SK-N-MC (cell line): ENCODE data around the gene LTBP1.

Source experiments
- DNase-seq: peaks from one replicate; pipeline ENCODE4 v3.0.0-alpha.2; 2011; ENCODE audit warnings: low read depth, low spot score
- H3K27ac ChIP-seq: fragments of 200-600 bp; sonication (generic); 2 replicates; pipeline ENCODE4 v1.5.1; 2016; ENCODE audit warnings: mixed run types
- H3K36me3 ChIP-seq: fragments of 200-600 bp; sonication (generic); 2 replicates; pipeline ENCODE4 v1.6.1; 2017; ENCODE audit warnings: antibody characterized with exemption, low read length, mixed read lengths; ENCODE audit not compliant: insufficient read depth
- H3K4me3 ChIP-seq: fragments of 200-600 bp; sonication (generic); 2 replicates; pipeline ENCODE4 v1.5.1; 2016
- H3K9ac ChIP-seq: fragments of 200-600 bp; sonication (generic); 2 replicates; pipeline ENCODE4 v1.8.0; 2017; ENCODE audit warnings: mixed run types, mixed read lengths; ENCODE audit not compliant: insufficient read length
- H3K9me3 ChIP-seq: fragments of 200-600 bp; sonication (generic); 2 replicates; pipeline ENCODE4 v1.6.1; 2017; ENCODE audit warnings: low read depth, mild to moderate bottlenecking, antibody characterized with exemption, low read length, moderate library complexity, mixed read lengths
- EZH2 ChIP-seq: fragments of 200-600 bp; sonication (generic); IDR thresholded peaks from one replicate; pipeline ENCODE4 v1.6.1; 2017; ENCODE audit warnings: antibody characterized with exemption
- FOXP2 ChIP-seq: optimal IDR thresholded peaks from 2 replicates; pipeline ENCODE3; 2011; ENCODE audit warnings: mild to moderate bottlenecking, moderate library complexity; ENCODE audit not compliant: insufficient read depth; ENCODE audit errors: extremely low read length, control extremely low read depth
- POLR2AphosphoS5 ChIP-seq: IDR thresholded peaks from 2 replicates; pipeline ENCODE4 v1.6.1; 2012; ENCODE audit warnings: mild to moderate bottlenecking, low read depth, low read length, borderline replicate concordance

The LTBP1 gene

GRCh38 chr2:33137331-33137730 lies 190.6 kb downstream of the LTBP1 start:
- Histone ChIP-seq H3K9ac (no peak overlapping the region), H3K9me3 (no peaks in the 10 kb centered on the region), H3K27ac (no peak overlapping the region), H3K36me3 (no peaks in the 10 kb centered on the region), H3K4me3 (no peak overlapping the region)
- no peak for DNase-seq
- no peak for TF ChIP-seq POLR2AphosphoS5

GRCh38 chr2:33139949-33140348 lies 193.2 kb downstream of the LTBP1 start:
- TF ChIP-seq EZH2 = no peak
- TF ChIP-seq POLR2AphosphoS5 = no peak
- no peak for TF ChIP-seq FOXP2
- no peak overlapping the region for H3K4me3 ChIP-seq
- H3K36me3 ChIP-seq = no peaks in the 10 kb centered on the region
- H3K9ac ChIP-seq = no peak overlapping the region
- no peak overlapping the region for H3K27ac ChIP-seq
- DNase-seq = no peak
- H3K9me3 ChIP-seq = no peaks in the 10 kb centered on the region

- TF ChIP-seq FOXP2 = no peak
- no peak for TF ChIP-seq EZH2
- no peak for TF ChIP-seq POLR2AphosphoS5
- H3K27ac ChIP-seq = no peak overlapping the region
Observed at GRCh38 chr2:33141476-33141875, 194.7 kb downstream of the LTBP1 start.

GRCh38 chr2:33142810-33143209 lies 196.1 kb downstream of the LTBP1 start:
- TF ChIP-seq FOXP2 (no peak), POLR2AphosphoS5 (no peak), EZH2 (no peak)

More at GRCh38 chr2:33141476-33141875, 194.7 kb downstream of the LTBP1 start:
- H3K4me3 ChIP-seq = no peak overlapping the region
- H3K36me3 ChIP-seq = no peaks in the 10 kb centered on the region
- no peak for DNase-seq
- no peaks in the 10 kb centered on the region for H3K9me3 ChIP-seq
- H3K9ac ChIP-seq = no peak overlapping the region

GRCh38 chr2:33144243-33144642 lies 197.5 kb downstream of the LTBP1 start:
- no peak overlapping the region for H3K27ac ChIP-seq
- no peak overlapping the region for H3K4me3 ChIP-seq
- no peak for DNase-seq
- no peak overlapping the region for H3K9ac ChIP-seq
- TF ChIP-seq FOXP2 (no peak), POLR2AphosphoS5 (no peak), EZH2 (no peak)
- H3K9me3 ChIP-seq = no peaks in the 10 kb centered on the region
- H3K36me3 ChIP-seq = no peaks in the 10 kb centered on the region

More at GRCh38 chr2:33142810-33143209, 196.1 kb downstream of the LTBP1 start:
- H3K9me3 ChIP-seq = no peaks in the 10 kb centered on the region
- DNase-seq = no peak
- H3K4me3 ChIP-seq = no peak overlapping the region
- H3K9ac ChIP-seq = no peak overlapping the region
- no peak overlapping the region for H3K27ac ChIP-seq
- H3K36me3 ChIP-seq = no peaks in the 10 kb centered on the region

GRCh38 chr2:33145459-33145858 lies 198.7 kb downstream of the LTBP1 start:
- Histone ChIP-seq H3K27ac (no peak overlapping the region), H3K36me3 (no peaks in the 10 kb centered on the region), H3K9ac (no peak overlapping the region), H3K4me3 (0 out of 2 replicates have a peak overlapping the region, but pooled peaks have one; percentile 3), H3K9me3 (no peaks in the 10 kb centered on the region)
- peak; percentile 20 for DNase-seq
- TF ChIP-seq FOXP2 (no peak), EZH2 (no peak), POLR2AphosphoS5 (no peak)

- Histone ChIP-seq H3K4me3 (0 out of 2 replicates have a peak overlapping the region, but pooled peaks have one; percentile 3), H3K9ac (no peak overlapping the region), H3K36me3 (no peaks in the 10 kb centered on the region), H3K9me3 (no peaks in the 10 kb centered on the region), H3K27ac (no peak overlapping the region)
- TF ChIP-seq POLR2AphosphoS5 = no peak
- no peak for TF ChIP-seq EZH2
- TF ChIP-seq FOXP2 = no peak
- DNase-seq = no peak
Observed at GRCh38 chr2:33146102-33146501, 199.3 kb downstream of the LTBP1 start.

- DNase-seq = no peak
- H3K36me3 ChIP-seq = no peaks in the 10 kb centered on the region
- no peak overlapping the region for H3K9ac ChIP-seq
- H3K4me3 ChIP-seq = no peak overlapping the region
- H3K27ac ChIP-seq = no peak overlapping the region
- TF ChIP-seq POLR2AphosphoS5 = no peak
- TF ChIP-seq EZH2 = no peak
- TF ChIP-seq FOXP2 = no peak
- H3K9me3 ChIP-seq = no peaks in the 10 kb centered on the region
Observed at GRCh38 chr2:33153008-33153407, 206.3 kb downstream of the LTBP1 start.

GRCh38 chr2:33158482-33159003 lies 211.8 kb downstream of the LTBP1 start:
- H3K36me3 ChIP-seq = no peaks in the 10 kb centered on the region
- no peak for DNase-seq
- H3K9ac ChIP-seq = no peak overlapping the region
- TF ChIP-seq EZH2 = no peak
- H3K4me3 ChIP-seq = no peak overlapping the region
- H3K9me3 ChIP-seq = no peaks in the 10 kb centered on the region
- H3K27ac ChIP-seq = no peak overlapping the region
